HepG2 (cell line): Measurements from ENCODE around the gene GALNT9. TPM values are rescaled to one million over a fixed set of nuclear protein-coding genes. Genes with fewer than 3 reads are reported as not detected.

Experiments used
- ATAC-seq: fragments of 200-7000 bp; cut with Tn5 transposase; 3 replicates; pipeline ENCODE4 v1.9.1; 2020; ENCODE audit warnings: mild to moderate bottlenecking, moderate library complexity
- BruUV-seq: library from RNA; stranded (reverse); fragments of 400-500 nt; replicated peaks from 2 replicates; lab custom pipeline; 2021; lab: Mats Ljungman, UMichigan
- CTCF ChIA-PET: fragments of 300-600 bp; formaldehyde crosslinking; extraction: SDS; loops from one replicate; lab custom pipeline; 2021; ENCODE audit warnings: low total read pairs, inconsistent platforms, low intra/inter-chr PET ratio; lab: Yijun Ruan, JAX
- POLR2A ChIA-PET: fragments of 350-600 bp; sonication (Branson Sonifier 250); formaldehyde crosslinking; loops from one replicate; lab custom pipeline; 2020; ENCODE audit warnings: antibody characterized with exemption, inconsistent platforms; lab: Yijun Ruan, JAX
- DNase-seq: peaks from one replicate; pipeline ENCODE4 v3.0.0-alpha.2; 2015; ENCODE audit warnings: low spot score
- FAIRE-seq: peaks from 3 replicates; lab custom pipeline; 2011; peaks lifted over from hg19 to GRCh38; lab: Jason Lieb, UNC
- H2AFZ ChIP-seq: one replicate; pipeline ENCODE4 v1.6.1; 2011; ENCODE audit warnings: low read length, inconsistent platforms
- H3K27ac ChIP-seq: fragments of 300-600 bp; 3 replicates; pipeline ENCODE4 v1.8.0; 2011; ENCODE audit warnings: mixed run types, mild to moderate bottlenecking, mixed read lengths, low read length, inconsistent platforms; ENCODE audit not compliant: insufficient read depth; ENCODE audit errors: extremely low read length
- H3K27me3 ChIP-seq, 2 experiments: fragments of 200-600 bp in 1 of 2; 2 replicates in 1 of 2; 3 replicates in 1 of 2; pipeline versions ENCODE4 v1.6.0 to v1.8.0; 2011; ENCODE audit warnings: low read length in 2 of 2, mild to moderate bottlenecking in 2 of 2, moderate library complexity in 2 of 2, inconsistent platforms in 1 of 2; ENCODE audit not compliant: insufficient read depth in 2 of 2, control insufficient read depth in 1 of 2
- H3K36me3 ChIP-seq, 2 experiments: fragments of 200-600 bp in 1 of 2; replicated peaks in 1 of 2; 2 replicates in 1 of 2; 3 replicates in 1 of 2; pipeline versions ENCODE4 v1.5.1 to v1.8.0; 2011; ENCODE audit warnings: low read length in 2 of 2, inconsistent platforms in 1 of 2; ENCODE audit not compliant: insufficient read depth in 2 of 2, control insufficient read depth in 1 of 2
- H3K4me1 ChIP-seq: 2 replicates; pipeline ENCODE4 v1.5.1; 2012; ENCODE audit warnings: low read length, inconsistent platforms; ENCODE audit not compliant: insufficient read depth
- H3K4me2 ChIP-seq: 2 replicates; pipeline ENCODE4 v1.6.0; 2011; ENCODE audit warnings: low read depth, low read length, inconsistent platforms
- H3K4me3 ChIP-seq, 3 experiments: fragments of 200-600 bp in 1 of 3; sonication (generic), shearing (Covaris generic) in 1 of 3; replicated peaks in 1 of 3; 2 replicates each; pipeline ENCODE4 v1.5.1; 2011 to 2016; ENCODE audit warnings: low read length in 3 of 3, inconsistent platforms in 2 of 3, low read depth in 2 of 3, mild to moderate bottlenecking in 2 of 3, control low read depth in 1 of 3, mixed read lengths in 1 of 3; ENCODE audit not compliant: insufficient read depth in 1 of 3
- H3K79me2 ChIP-seq: one replicate; pipeline ENCODE4 v1.6.1; 2011; ENCODE audit warnings: low read length, inconsistent platforms; ENCODE audit not compliant: insufficient read depth
- H3K9ac ChIP-seq: 2 replicates; pipeline ENCODE4 v1.6.0; 2011; ENCODE audit warnings: mild to moderate bottlenecking, low read depth, low read length, inconsistent platforms; ENCODE audit not compliant: insufficient read depth
- H3K9me3 ChIP-seq: 2 replicates; pipeline ENCODE4 v1.5.1; 2012; ENCODE audit warnings: mild to moderate bottlenecking, low read length
- H4K20me1 ChIP-seq: 2 replicates; pipeline ENCODE4 v1.6.0; 2011; ENCODE audit warnings: inconsistent platforms, mild to moderate bottlenecking, low read length, moderate library complexity; ENCODE audit not compliant: insufficient read depth
- BRD4 ChIP-seq: sonication (generic); formaldehyde crosslinking; IDR thresholded peaks from 2 replicates; pipeline ENCODE4 v1.4.0; 2020; ENCODE audit warnings: missing genetic modification reagents
- BRF2 ChIP-seq: sonication (generic); formaldehyde crosslinking; IDR thresholded peaks from 2 replicates; pipeline ENCODE4 v1.8.1; 2022; ENCODE audit warnings: mild to moderate bottlenecking, missing genetic modification reagents
- DMAP1 ChIP-seq: IDR thresholded peaks from 2 replicates; pipeline ENCODE4 v1.6.1; 2016
- REST ChIP-seq, 2 experiments: IDR thresholded peaks; 2 replicates each; pipeline ENCODE4 v1.6.1; 2011 to 2012; ENCODE audit warnings: low read length in 2 of 2, borderline replicate concordance in 1 of 2, low read depth in 1 of 2, mild to moderate bottlenecking in 1 of 2, moderate library complexity in 1 of 2
- SP140L ChIP-seq: sonication (generic); formaldehyde crosslinking; IDR thresholded peaks from 2 replicates; pipeline ENCODE4 v1.4.0; 2020; ENCODE audit warnings: missing genetic modification reagents, borderline replicate concordance
- TCF7 ChIP-seq: sonication (generic); IDR thresholded peaks from 2 replicates; pipeline ENCODE4 v1.6.1; 2016; ENCODE audit warnings: antibody characterized with exemption, low read depth
- ZNF34 ChIP-seq: sonication (generic); formaldehyde crosslinking; IDR thresholded peaks from 2 replicates; pipeline ENCODE4 v1.4.0; 2020; ENCODE audit warnings: mild to moderate bottlenecking, missing genetic modification reagents, borderline replicate concordance
- ZNF367 ChIP-seq: sonication (generic); formaldehyde crosslinking; IDR thresholded peaks from 2 replicates; pipeline ENCODE4 v1.4.0; 2020; ENCODE audit warnings: missing genetic modification reagents, borderline replicate concordance
- WGBS: methylation state at CpG from one replicate; pipeline ENCODE4 v1.1.6; 2017; ENCODE audit warnings: low lambda C conversion rate; 5-methylcytosine and 5-hydroxymethylcytosine counted together
- in situ Hi-C: cut with HindIII; loops from 2 replicates; pipeline ENCODE4 v1.10.0; 2017; ENCODE audit warnings: low pct_unique_long_range_greater_than_20kb; ENCODE audit not compliant: extremely low pct_ligation_motif_present
- intact Hi-C: fragments of 100-400 bp; cut with micrococcal nuclease; formaldehyde crosslinking; loops from one replicate; pipeline ENCODE4 v1.10.0; 2022; ENCODE audit not compliant: unreplicated experiment
- polyA plus RNA-seq, 8 experiments: library from polyadenylated mRNA; depleted of rRNA in 3 of 8; stranded (reverse) in 7 of 8; unstranded in 1 of 8; fragments of >200 nt; fragmentation: Illumina TruSeq in 4 of 8; extraction: Trizol in 4 of 8; gene quantifications; 2 replicates each; pipeline versions ENCODE4 v1.2.1 to v1.2.3, GENCODE V29; 2011 to 2016; ENCODE audit warnings: low read depth in 4 of 8, missing spikeins in 1 of 8, mixed read lengths in 1 of 8; ENCODE audit not compliant: insufficient read depth in 1 of 8
- total RNA-seq, 5 experiments: library from RNA; depleted of rRNA; stranded (reverse); fragments of >200 nt; fragmentation: Illumina TruSeq; extraction: Trizol; gene quantifications; 2 replicates each; pipeline ENCODE4 v1.2.3, GENCODE V29; 2016; ENCODE audit warnings: low read depth in 1 of 5
- TF ChIP-seq, protein P1 (sequence below): sonication (generic); formaldehyde crosslinking; IDR thresholded peaks from 2 replicates; pipeline ENCODE4 v1.5.0; 2020; ENCODE audit warnings: mild to moderate bottlenecking, missing genetic modification reagents

The GALNT9 gene
- total and polyA plus RNA-seq, 2 of the 13 experiments (the other 11 are each of a cell fraction or from before 2014, with no cell fraction given): 0.04 TPM; not detected in 1

- no peak overlapping the region for H2AFZ ChIP-seq
- no peaks in the 10 kb centered on the region for H3K9me3 ChIP-seq
- no peak overlapping the region for H3K4me3 ChIP-seq
- no TSS peak for BruUV-seq
- no peaks in the 10 kb centered on the region for H3K4me1 ChIP-seq
- 0 out of 2 replicates have a peak, but pooled peaks cover 3% of the 10 kb centered on the region for H4K20me1 ChIP-seq
- intact Hi-C loops: no loop called here
- CTCF ChIA-PET: no interaction called here
- H3K27me3 ChIP-seq: peaks cover 10 to 43% of the 10 kb centered on the region in 2 experiments
- TF ChIP-seq ZNF34 (no peak), SP140L (no peak), BRF2 (no peak), TCF7 (no peak), BRD4 (CRISPR knock-in tag) (no peak), ZNF367 (CRISPR knock-in tag) (no peak), REST (IDR thresholded peaks at IDR 0.05; ENCODE audit: borderline replicate concordance in 1 of 2, low read depth in 1 of 2, low read length in 2 of 2) (no peak), DMAP1 (CRISPR knock-in tag) (no peak)
- TF ChIP-seq, protein P1, sequence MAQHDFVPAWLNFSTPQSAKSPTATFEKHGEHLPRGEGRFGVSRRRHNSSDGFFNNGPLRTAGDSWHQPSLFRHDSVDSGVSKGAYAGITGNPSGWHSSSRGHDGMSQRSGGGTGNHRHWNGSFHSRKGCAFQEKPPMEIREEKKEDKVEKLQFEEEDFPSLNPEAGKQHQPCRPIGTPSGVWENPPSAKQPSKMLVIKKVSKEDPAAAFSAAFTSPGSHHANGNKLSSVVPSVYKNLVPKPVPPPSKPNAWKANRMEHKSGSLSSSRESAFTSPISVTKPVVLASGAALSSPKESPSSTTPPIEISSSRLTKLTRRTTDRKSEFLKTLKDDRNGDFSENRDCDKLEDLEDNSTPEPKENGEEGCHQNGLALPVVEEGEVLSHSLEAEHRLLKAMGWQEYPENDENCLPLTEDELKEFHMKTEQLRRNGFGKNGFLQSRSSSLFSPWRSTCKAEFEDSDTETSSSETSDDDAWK (CRISPR knock-in tag): no peak
- no peak for DNase-seq
- in situ Hi-C loops: no loop called here
- FAIRE-seq: no peak
- no peak overlapping the region for H3K27ac ChIP-seq
- no peak overlapping the region for H3K9ac ChIP-seq
- WGBS: 34% methylated on average over 17 of the region's 22 CpGs
- H3K79me2 ChIP-seq: no peaks in the 10 kb centered on the region
- H3K4me2 ChIP-seq: no peak overlapping the region
- POLR2A ChIA-PET: no interaction called here
- no peaks in the 10 kb centered on the region for H3K36me3 ChIP-seq
- no peak for ATAC-seq
Measured at GRCh38 chr12:132244724-132245295, 84.6 kb downstream of the GALNT9 start.
